Lower lobe of right lung (tissue), 2 donors: ENCODE measurements around the gene SNRPA1. TPM values are rescaled to one million over a fixed set of nuclear protein-coding genes. Genes with fewer than 3 reads are reported as not detected.
"Not testable (repeated sequence)": the region's sequence is repeated elsewhere in the genome, so short reads cannot be mapped to it uniquely, and the experiment has no call there.

Experiments used
- ATAC-seq, 2 donors: fragments of 200-7000 bp; cut with Tn5 transposase; one replicate each; pipeline ENCODE4 v1.9.1; 2020 to 2022; ENCODE audit warnings: mild to moderate bottlenecking in 2 of 2, moderate library complexity in 2 of 2
- DNase-seq: peaks from one replicate; pipeline ENCODE4 v3.0.0-alpha.2; 2020
- H3K27ac ChIP-seq: fragments of 200-600 bp; one replicate; pipeline ENCODE4 v1.8.0; 2022
- H3K27me3 ChIP-seq: fragments of 200-600 bp; one replicate; pipeline ENCODE4 v1.8.0; 2022; ENCODE audit warnings: low read depth
- H3K36me3 ChIP-seq: fragments of 200-600 bp; one replicate; pipeline ENCODE4 v1.8.0; 2022; ENCODE audit warnings: mild to moderate bottlenecking
- H3K4me1 ChIP-seq: fragments of 200-600 bp; one replicate; pipeline ENCODE4 v1.8.0; 2022
- H3K4me3 ChIP-seq: fragments of 200-600 bp; one replicate; pipeline ENCODE4 v1.8.0; 2022; ENCODE audit warnings: mild to moderate bottlenecking
- H3K9me3 ChIP-seq: fragments of 200-600 bp; one replicate; pipeline ENCODE4 v1.8.0; 2022
- CTCF ChIP-seq: fragments of 200-600 bp; IDR thresholded peaks from one replicate; pipeline ENCODE4 v1.8.0; 2022; ENCODE audit warnings: antibody characterized with exemption, mild to moderate bottlenecking
- intact Hi-C: fragments of 100-400 bp; cut with DNase I; formaldehyde crosslinking; loops from one replicate; pipeline ENCODE4 v1.11.0; 2022
- total RNA-seq: library from RNA; stranded (reverse); fragmentation: NEBNext Ultra II Directional; extraction: Animal tissue kit (Norgen Biotek cat#: 25700); gene quantifications from one replicate; pipeline ENCODE4 v1.2.1, GENCODE V29; 2021
- donor health status: DM: no; HTN: yes; CAD: no; lungs with severe emphysema.

The SNRPA1 gene
- total RNA-seq, 1 donor from 2014 or later: 35.4 TPM

GRCh38 chr15:101295607-101296161, 636 bp upstream of the SNRPA1 start:
- Histone ChIP-seq H3K27ac (peak overlapping the region; percentile 96), H3K36me3 (no peaks in the 10 kb centered on the region), H3K4me3 (peak overlapping the region; percentile 89), H3K4me1 (peaks cover 24% of the 10 kb centered on the region), H3K9me3 (no peaks in the 10 kb centered on the region), H3K27me3 (no peaks in the 10 kb centered on the region)
- intact Hi-C loops: loop anchor here (10.0 kb wide), 1 partner anchor 359 kb away; the partner anchor contains the start of gene TM2D3
- DNase-seq (no peak), ATAC-seq (peak in 1 of 2 donors; percentile 67)
- no peak for TF ChIP-seq CTCF

- no peak for TF ChIP-seq CTCF
- peaks cover 24% of the 10 kb centered on the region for H3K4me1 ChIP-seq
- no peak for DNase-seq
- H3K27me3 ChIP-seq: no peaks in the 10 kb centered on the region
- ATAC-seq: no peak
- H3K27ac ChIP-seq: no peak overlapping the region
- no peaks in the 10 kb centered on the region for H3K9me3 ChIP-seq
- peaks cover 17% of the 10 kb centered on the region for H3K36me3 ChIP-seq
- peak overlapping the region; percentile 89 for H3K4me3 ChIP-seq
- intact Hi-C loops: loop anchor here (10.0 kb wide), 1 partner anchor 362 kb away; the partner anchor contains the start of gene TM2D3
Measured at GRCh38 chr15:101293122-101293521, 1.9 kb downstream of the SNRPA1 start.

GRCh38 chr15:101288905-101289513, 6.0 kb downstream of the SNRPA1 start:
- peaks cover 13% of the 10 kb centered on the region for H3K4me1 ChIP-seq
- intact Hi-C loops: no loop called here
- H3K27ac ChIP-seq: no peak overlapping the region
- H3K36me3 ChIP-seq: peaks cover 58% of the 10 kb centered on the region
- no peak overlapping the region for H3K4me3 ChIP-seq
- TF ChIP-seq CTCF: peak; percentile 59
- no peak for DNase-seq
- no peaks in the 10 kb centered on the region for H3K9me3 ChIP-seq
- no peaks in the 10 kb centered on the region for H3K27me3 ChIP-seq
- peak; percentile 47 to 64 for ATAC-seq

- H3K27ac ChIP-seq, ATAC-seq, intact Hi-C loops, H3K27me3 ChIP-seq, H3K4me3 ChIP-seq, DNase-seq, H3K4me1 ChIP-seq, H3K9me3 ChIP-seq: not testable (repeated sequence)
- peaks cover 74% of the 10 kb centered on the region for H3K36me3 ChIP-seq
Measured at GRCh38 chr15:101287342-101287741, 7.7 kb downstream of the SNRPA1 start.

- Histone ChIP-seq H3K27me3 (no peaks in the 10 kb centered on the region), H3K36me3 (peaks cover 82% of the 10 kb centered on the region), H3K4me1 (no peaks in the 10 kb centered on the region), H3K9me3 (no peaks in the 10 kb centered on the region), H3K4me3 (no peak overlapping the region), H3K27ac (no peak overlapping the region)
- ATAC-seq (no peak), DNase-seq (no peak)
- TF ChIP-seq CTCF: no peak
- intact Hi-C loops: no loop called here
Measured at GRCh38 chr15:101286471-101287114, 8.5 kb downstream of the SNRPA1 start.

GRCh38 chr15:101283931-101284330, 11.1 kb downstream of the SNRPA1 start:
- TF ChIP-seq CTCF: no peak
- Histone ChIP-seq H3K27me3 (no peaks in the 10 kb centered on the region), H3K36me3 (peaks cover 90% of the 10 kb centered on the region), H3K27ac (no peak overlapping the region), H3K9me3 (no peaks in the 10 kb centered on the region), H3K4me3 (no peak overlapping the region), H3K4me1 (no peaks in the 10 kb centered on the region)
- no peak for ATAC-seq
- intact Hi-C loops: no loop called here
- DNase-seq: no peak
